Gastroesophageal sphincter (tissue), 4 donors: ENCODE measurements around the gene SUSD6. TPM values are rescaled to one million over a fixed set of nuclear protein-coding genes. Genes with fewer than 3 reads are reported as not detected.

ENCODE experiments used
- ATAC-seq: fragments of 150-250 bp; one replicate; pipeline ENCODE4 v1.9.1; 2016; ENCODE audit warnings: mild to moderate bottlenecking, moderate library complexity
- H3K27ac ChIP-seq, 4 donors: fragments of 200-600 bp; sonication (generic) in 3 of 4; 1 replicate in 3 of 4; 2 replicates in 1 of 4; pipeline ENCODE4 v1.5.1; 2016 to 2019
- H3K27me3 ChIP-seq: fragments of 200-600 bp; sonication (generic); one replicate; pipeline ENCODE4 v1.5.1; 2019
- H3K36me3 ChIP-seq, 2 donors: fragments of 200-600 bp; sonication (generic); one replicate each; pipeline ENCODE4 v1.5.1; 2019; ENCODE audit warnings: control low read depth in 1 of 2
- H3K4me1 ChIP-seq, 3 donors: fragments of 200-600 bp; sonication (generic); 1 replicate in 2 of 3; 2 replicates in 1 of 3; pipeline ENCODE4 v1.5.1; 2016 to 2019; ENCODE audit warnings: control low read depth in 2 of 3
- H3K4me3 ChIP-seq, 2 donors: fragments of 200-600 bp; sonication (generic); one replicate each; pipeline ENCODE4 v1.5.1; 2019; ENCODE audit warnings: mild to moderate bottlenecking in 1 of 2, moderate library complexity in 1 of 2
- H3K9me3 ChIP-seq, 3 donors: fragments of 200-600 bp; sonication (generic); one replicate each; pipeline ENCODE4 v1.5.1; 2017 to 2019; ENCODE audit warnings: control low read depth in 2 of 3
- CTCF ChIP-seq, 4 experiments: fragments of 200-600 bp in 2 of 4; fragments of 450-650 bp in 2 of 4; sonication (generic) in 1 of 4; IDR thresholded peaks; one replicate each; pipeline ENCODE4 v1.5.1; 2017 to 2019; ENCODE audit warnings: antibody characterized with exemption in 4 of 4, mild to moderate bottlenecking in 2 of 4, moderate library complexity in 2 of 4
- EP300 ChIP-seq: sonication (generic); formaldehyde crosslinking; IDR thresholded peaks from one replicate; pipeline ENCODE4 v1.6.1; 2017; ENCODE audit warnings: antibody characterized with exemption, mild to moderate bottlenecking
- POLR2A ChIP-seq, 2 donors: fragments of 450-650 bp; IDR thresholded peaks; one replicate each; pipeline ENCODE4 v1.6.1; 2017; ENCODE audit warnings: antibody characterized with exemption in 2 of 2, mild to moderate bottlenecking in 2 of 2, moderate library complexity in 1 of 2
- POLR2AphosphoS5 ChIP-seq: sonication (generic); formaldehyde crosslinking; IDR thresholded peaks from one replicate; pipeline ENCODE4 v1.6.1; 2017; ENCODE audit warnings: antibody characterized with exemption
- WGBS, 2 donors: methylation state at CpG; one replicate each; pipeline ENCODE4 v1.1.5; 2018; ENCODE audit warnings: low coverage in 1 of 2; 5-methylcytosine and 5-hydroxymethylcytosine counted together
- total RNA-seq, 4 donors: library from RNA; depleted of rRNA; stranded (reverse); fragments of >200 nt; gene quantifications; one replicate each; pipeline ENCODE4 v1.1.0, GENCODE V29; 2016

Gene SUSD6
- total RNA-seq, 4 donors from 2014 or later = 24.4 to 40.6 (median 38.5) TPM

DNA sequence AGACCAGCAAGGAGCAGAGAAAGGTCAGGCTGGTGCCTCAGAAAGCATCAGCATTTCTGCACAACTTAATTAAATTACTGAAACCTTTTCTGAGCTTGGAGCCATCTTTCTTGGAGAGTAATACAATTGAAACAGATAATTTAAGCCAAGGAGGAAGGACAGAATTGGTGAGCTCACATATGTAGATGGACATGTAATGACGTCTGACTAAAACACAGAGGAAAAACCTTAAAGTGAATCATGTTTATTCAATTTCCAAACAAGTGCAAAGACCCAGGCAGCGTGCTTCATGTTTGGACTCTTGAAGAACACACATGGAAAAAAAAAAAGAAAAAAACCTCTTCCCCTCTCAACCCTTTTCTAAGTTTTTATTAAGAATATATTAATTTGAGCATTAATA lies 19.0 kb downstream of the SUSD6 start:
- Histone ChIP-seq H3K27ac (no peak overlapping the region), H3K27me3 (no peaks in the 10 kb centered on the region), H3K9me3 (no peaks in the 10 kb centered on the region), H3K4me3 (no peak overlapping the region), H3K36me3 (no peaks in the 10 kb centered on the region), H3K4me1 (peaks cover 22 to 97% (median 58%) of the 10 kb centered on the region in 3 donors)
- WGBS, 2 donors = 47 to 53% methylated on average over 2 of the region's 2 CpGs
- no peak for ATAC-seq
- no peak for TF ChIP-seq EP300
- no peak for TF ChIP-seq POLR2AphosphoS5
- TF ChIP-seq POLR2A (IDR thresholded peaks at IDR 0.05) = no peak
- no peak for TF ChIP-seq CTCF (IDR thresholded peaks at IDR 0.05)

GRCh38 chr14:69631509-69631908 lies 20.1 kb downstream of the SUSD6 start:
- H3K4me1 ChIP-seq = peaks cover 30 to 97% (median 62%) of the 10 kb centered on the region in 3 donors
- no peaks in the 10 kb centered on the region for H3K36me3 ChIP-seq
- H3K27me3 ChIP-seq = no peaks in the 10 kb centered on the region
- no peak overlapping the region for H3K4me3 ChIP-seq
- H3K27ac ChIP-seq = no peak overlapping the region
- H3K9me3 ChIP-seq = no peaks in the 10 kb centered on the region
- TF ChIP-seq POLR2A (IDR thresholded peaks at IDR 0.05) (no peak), CTCF (IDR thresholded peaks at IDR 0.05) (no peak), EP300 (no peak), POLR2AphosphoS5 (no peak)
- 37 to 69% methylated on average over 4 of the region's 4 CpGs for WGBS, 2 donors
- no peak for ATAC-seq

- Histone ChIP-seq H3K36me3 (no peaks in the 10 kb centered on the region), H3K4me1 (peaks cover 33 to 97% (median 67%) of the 10 kb centered on the region in 3 donors), H3K9me3 (no peaks in the 10 kb centered on the region), H3K4me3 (no peak overlapping the region), H3K27me3 (no peaks in the 10 kb centered on the region), H3K27ac (no peak overlapping the region)
- 43 to 54% methylated on average over 2 of the region's 4 CpGs for WGBS, 2 donors
- no peak for TF ChIP-seq CTCF (IDR thresholded peaks at IDR 0.05)
- TF ChIP-seq POLR2AphosphoS5 = no peak
- no peak for TF ChIP-seq EP300
- TF ChIP-seq POLR2A (IDR thresholded peaks at IDR 0.05) = no peak
- ATAC-seq = no peak
Observed at GRCh38 chr14:69632164-69632563, 20.8 kb downstream of the SUSD6 start.

DNA sequence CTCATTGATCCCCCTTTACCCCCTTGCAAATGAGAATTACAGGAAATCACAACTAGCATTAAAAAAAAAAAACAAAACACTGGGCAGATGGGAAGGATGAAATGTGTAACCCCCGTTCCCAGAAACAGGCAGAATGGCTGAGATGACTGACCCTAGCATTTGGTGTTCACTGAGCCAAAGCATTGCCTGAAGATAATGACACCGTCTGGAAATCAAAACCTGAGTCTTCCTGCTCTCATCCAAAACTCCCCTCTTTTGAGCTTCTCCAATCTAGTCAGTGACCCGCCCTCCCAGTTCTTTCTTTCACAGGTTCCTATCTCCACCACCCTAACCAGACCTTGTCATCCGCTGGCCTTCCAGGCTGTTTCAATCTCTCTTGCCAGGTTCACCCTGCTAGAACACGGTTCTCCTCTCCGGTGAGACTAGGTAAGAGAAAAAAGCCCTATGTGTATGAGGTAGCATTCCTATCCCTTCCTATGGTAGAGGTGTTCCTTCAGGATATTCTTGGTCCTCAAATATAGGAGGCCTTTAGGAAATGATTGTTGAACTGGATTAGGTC lies 21.3 kb downstream of the SUSD6 start:
- no peaks in the 10 kb centered on the region for H3K36me3 ChIP-seq
- WGBS, 2 donors = 72 to 78% methylated on average over 6 of the region's 6 CpGs
- TF ChIP-seq EP300 (no peak), POLR2AphosphoS5 (no peak), CTCF (IDR thresholded peaks at IDR 0.05) (no peak), POLR2A (IDR thresholded peaks at IDR 0.05) (no peak)
- no peak for ATAC-seq
- H3K9me3 ChIP-seq = no peaks in the 10 kb centered on the region
- H3K27me3 ChIP-seq = no peaks in the 10 kb centered on the region
- no peak overlapping the region for H3K27ac ChIP-seq
- peaks cover 35 to 98% (median 73%) of the 10 kb centered on the region in 3 donors for H3K4me1 ChIP-seq
- H3K4me3 ChIP-seq = no peak overlapping the region

GRCh38 chr14:69633238-69633637 lies 21.8 kb downstream of the SUSD6 start:
- peaks cover 37 to 100% (median 77%) of the 10 kb centered on the region in 3 donors for H3K4me1 ChIP-seq

More at GRCh38 chr14:69633238-69633637, 21.8 kb downstream of the SUSD6 start:
- Histone ChIP-seq H3K4me3 (no peak overlapping the region), H3K27ac (no peak overlapping the region), H3K9me3 (no peaks in the 10 kb centered on the region), H3K36me3 (no peaks in the 10 kb centered on the region), H3K27me3 (no peaks in the 10 kb centered on the region)
- ATAC-seq = no peak
- no peak for TF ChIP-seq POLR2A (IDR thresholded peaks at IDR 0.05)
- TF ChIP-seq POLR2AphosphoS5 = no peak
- TF ChIP-seq EP300 = no peak
- no peak for TF ChIP-seq CTCF (IDR thresholded peaks at IDR 0.05)
- WGBS, 2 donors = 52 to 67% methylated on average over 3 of the region's 4 CpGs
